ENCODE results near the gene LUC7L3. TPM values are rescaled to one million over a fixed set of nuclear protein-coding genes. Genes with fewer than 3 reads are reported as not detected.
A peak's percentile ranks its signal among the peaks of the same experiment; 100 is the strongest.

LUC7L3 gene
- total and polyA plus RNA-seq, 2 of the 13 experiments (the other 11 are each of a cell fraction or from before 2014, with no cell fraction given), result 108 to 120 TPM

GRCh38 chr17:50719144-50719923 is at the start of gene LUC7L3 (continued):
- TF ChIP-seq ZSCAN29 (CRISPR knock-in tag; conservative IDR thresholded peaks at IDR 0.05), result 0 out of 2 replicates have a peak, but pooled peaks have one; percentile 64
- peak; percentile 95 for TF ChIP-seq IRX3 (CRISPR knock-in tag; IDR thresholded peaks at IDR 0.05; ENCODE audit: borderline replicate concordance, low read depth)
- TF ChIP-seq SRSF9 (IDR thresholded peaks at IDR 0.05; ENCODE audit: borderline replicate concordance, insufficient read depth, low read depth, low read length, poor library complexity, severe bottlenecking), result no peak
- peak; percentile 98 for TF ChIP-seq ZNF547 (CRISPR knock-in tag; IDR thresholded peaks at IDR 0.05)
- TF ChIP-seq ZNF382 (CRISPR knock-in tag; IDR thresholded peaks at IDR 0.05; ENCODE audit: borderline replicate concordance), result no peak
- TF ChIP-seq REL (CRISPR knock-in tag; conservative IDR thresholded peaks at IDR 0.05), result 0 out of 2 replicates have a peak, but pooled peaks have one; percentile 57
- TF ChIP-seq CENPT (CRISPR knock-in tag; IDR thresholded peaks at IDR 0.05; ENCODE audit: low read depth), result peak; percentile 54; the same call in 1 of the 2 replicates
- TF ChIP-seq KDM5A (IDR thresholded peaks at IDR 0.05; ENCODE audit: borderline replicate concordance, low read length), result peak; percentile 89; the same call in 1 of the 2 replicates
- TF ChIP-seq ZSCAN22 (CRISPR knock-in tag; IDR thresholded peaks at IDR 0.05), result no peak; the same call in 1 of the 2 replicates
- no peak; the same call in none of the 2 replicates for TF ChIP-seq ATF3 (CRISPR knock-in tag; IDR thresholded peaks at IDR 0.05)
- no peak; the same call in 1 of the 2 replicates for TF ChIP-seq HIVEP1 (CRISPR knock-in tag; IDR thresholded peaks at IDR 0.05)

- no peak overlapping the region for H3K4me2 ChIP-seq (ENCODE audit: low read depth, low read length)
- 99% methylated on average over 5 of the region's 5 CpGs for WGBS (ENCODE audit: low lambda C conversion rate)
- H3K36me3 ChIP-seq (replicated peaks in 1 of 2; ENCODE audit: control insufficient read depth in 1 of 2, insufficient read depth in 2 of 2, low read length in 2 of 2), result no peaks in the 10 kb centered on the region
- H3K4me3 ChIP-seq (replicated peaks in 1 of 3; ENCODE audit: insufficient read depth in 1 of 3, low read depth in 2 of 3, low read length in 3 of 3), result no peak overlapping the region
- H3K9ac ChIP-seq (ENCODE audit: insufficient read depth, low read depth, low read length), result no peak overlapping the region
- H4K20me1 ChIP-seq (ENCODE audit: insufficient read depth, low read length), result no peaks in the 10 kb centered on the region
- in situ Hi-C loops (cut with HindIII; ENCODE audit: extremely low pct_ligation_motif_present, low pct_unique_long_range_greater_than_20kb) (no loop called here), intact Hi-C loops (cut with micrococcal nuclease; ENCODE audit: unreplicated experiment) (no loop called here)
- H3K9me3 ChIP-seq (ENCODE audit: low read length), result no peaks in the 10 kb centered on the region
- H3K27me3 ChIP-seq (ENCODE audit: control insufficient read depth in 1 of 2, insufficient read depth in 2 of 2, low read length in 2 of 2), result no peaks in the 10 kb centered on the region
- no peak for ATAC-seq
- no peak for FAIRE-seq
- H3K79me2 ChIP-seq (ENCODE audit: insufficient read depth, low read length), result no peaks in the 10 kb centered on the region
- H3K4me1 ChIP-seq (ENCODE audit: insufficient read depth, low read length), result peaks cover 54% of the 10 kb centered on the region
- DNase-seq (ENCODE audit: low spot score), result no peak
- CTCF ChIA-PET (ENCODE audit: low intra/inter-chr PET ratio, low total read pairs), result no interaction called here
- no peak overlapping the region for H2AFZ ChIP-seq (ENCODE audit: low read length)
- BruUV-seq (replicated peaks), result no TSS peak
- POLR2A ChIA-PET, result interaction anchor here (1.7 to 6.7 kb wide), 3 partner anchors 11 to 22 kb away, joined by 6 to 38 read pairs (median 19); no protein-coding TSS in a partner anchor
- H3K27ac ChIP-seq (ENCODE audit: extremely low read length, insufficient read depth, low read length), result no peak overlapping the region
- TF ChIP-seq HINFP (CRISPR knock-in tag; IDR thresholded peaks at IDR 0.05; ENCODE audit: low read depth), result no peak
- TF ChIP-seq MEF2D (CRISPR knock-in tag; IDR thresholded peaks at IDR 0.05), result no peak
- no peak for TF ChIP-seq POLR2AphosphoS2 (IDR thresholded peaks at IDR 0.05; ENCODE audit: low read depth, low read length)
- TF ChIP-seq ZNF264 (CRISPR knock-in tag; IDR thresholded peaks at IDR 0.05), result no peak
- TF ChIP-seq PRDM10 (CRISPR knock-in tag; IDR thresholded peaks at IDR 0.05; ENCODE audit: low read depth), result no peak
- TF ChIP-seq FOXJ3 (CRISPR knock-in tag; IDR thresholded peaks at IDR 0.05; ENCODE audit: borderline replicate concordance), result no peak
Measured at GRCh38 chr17:50672071-50672470, 47.3 kb upstream of the LUC7L3 start.
